Body of pancreas (tissue), 4 donors: Measurements from ENCODE around the gene PRTFDC1.

Source experiments
- POLR2A ChIP-seq, 3 donors: fragments of 450-650 bp; IDR thresholded peaks; one replicate each; pipeline ENCODE4 v1.6.1; 2016; ENCODE audit warnings: antibody characterized with exemption in 3 of 3, mild to moderate bottlenecking in 2 of 3
- TF ChIP-seq, protein P1 (sequence below), 7 experiments: fragments of 450-650 bp in 4 of 7; fragments of 200-600 bp in 3 of 7; sonication (generic) in 3 of 7; IDR thresholded peaks; one replicate each; pipeline ENCODE4 v1.5.1; 2016 to 2019; ENCODE audit warnings: antibody characterized with exemption in 7 of 7

DNA sequence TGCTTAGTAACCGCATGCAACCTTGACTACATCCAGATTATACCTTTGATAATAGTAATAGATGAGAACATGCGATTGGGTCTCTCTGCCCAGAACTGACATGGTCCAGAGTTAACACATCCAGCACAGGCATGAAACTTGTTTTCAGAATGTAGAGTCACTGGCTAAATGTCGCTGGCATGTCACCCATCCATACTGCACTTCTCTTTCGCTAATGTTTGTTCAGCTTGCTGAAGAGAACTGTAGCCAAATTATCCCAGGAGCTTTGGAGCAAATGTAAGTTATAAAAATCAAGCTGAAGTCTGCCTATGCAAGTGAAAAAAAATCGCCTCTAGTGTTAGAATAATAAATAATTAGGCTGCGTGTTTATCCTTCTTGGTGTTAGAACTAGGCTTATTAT, 98.2 kb downstream of the PRTFDC1 start:
- TF ChIP-seq, protein P1, sequence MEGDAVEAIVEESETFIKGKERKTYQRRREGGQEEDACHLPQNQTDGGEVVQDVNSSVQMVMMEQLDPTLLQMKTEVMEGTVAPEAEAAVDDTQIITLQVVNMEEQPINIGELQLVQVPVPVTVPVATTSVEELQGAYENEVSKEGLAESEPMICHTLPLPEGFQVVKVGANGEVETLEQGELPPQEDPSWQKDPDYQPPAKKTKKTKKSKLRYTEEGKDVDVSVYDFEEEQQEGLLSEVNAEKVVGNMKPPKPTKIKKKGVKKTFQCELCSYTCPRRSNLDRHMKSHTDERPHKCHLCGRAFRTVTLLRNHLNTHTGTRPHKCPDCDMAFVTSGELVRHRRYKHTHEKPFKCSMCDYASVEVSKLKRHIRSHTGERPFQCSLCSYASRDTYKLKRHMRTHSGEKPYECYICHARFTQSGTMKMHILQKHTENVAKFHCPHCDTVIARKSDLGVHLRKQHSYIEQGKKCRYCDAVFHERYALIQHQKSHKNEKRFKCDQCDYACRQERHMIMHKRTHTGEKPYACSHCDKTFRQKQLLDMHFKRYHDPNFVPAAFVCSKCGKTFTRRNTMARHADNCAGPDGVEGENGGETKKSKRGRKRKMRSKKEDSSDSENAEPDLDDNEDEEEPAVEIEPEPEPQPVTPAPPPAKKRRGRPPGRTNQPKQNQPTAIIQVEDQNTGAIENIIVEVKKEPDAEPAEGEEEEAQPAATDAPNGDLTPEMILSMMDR (IDR thresholded peaks at IDR 0.05) = no peak
- TF ChIP-seq POLR2A (IDR thresholded peaks at IDR 0.05) = no peak
